Measurements from ENCODE around the gene SCRN2.

Gene SCRN2

GRCh38 chr17:47813512-47814031 is 27.5 kb downstream of the SCRN2 start:
- no peak for TF ChIP-seq CTCF (IDR thresholded peaks at IDR 0.05; ENCODE audit: low read length, missing control alignments)
- no peak overlapping the region for H3K4me3 ChIP-seq (replicated peaks; ENCODE audit: low read depth, low read length)
- DNase-seq (ENCODE audit: low read depth), result no peak

GRCh38 chr17:47813077-47813476 is 28.0 kb downstream of the SCRN2 start:
- H3K4me3 ChIP-seq (replicated peaks; ENCODE audit: low read depth, low read length), result no peak overlapping the region
- no peak for DNase-seq (ENCODE audit: low read depth)
- no peak for TF ChIP-seq CTCF (IDR thresholded peaks at IDR 0.05; ENCODE audit: low read length, missing control alignments)

DNA sequence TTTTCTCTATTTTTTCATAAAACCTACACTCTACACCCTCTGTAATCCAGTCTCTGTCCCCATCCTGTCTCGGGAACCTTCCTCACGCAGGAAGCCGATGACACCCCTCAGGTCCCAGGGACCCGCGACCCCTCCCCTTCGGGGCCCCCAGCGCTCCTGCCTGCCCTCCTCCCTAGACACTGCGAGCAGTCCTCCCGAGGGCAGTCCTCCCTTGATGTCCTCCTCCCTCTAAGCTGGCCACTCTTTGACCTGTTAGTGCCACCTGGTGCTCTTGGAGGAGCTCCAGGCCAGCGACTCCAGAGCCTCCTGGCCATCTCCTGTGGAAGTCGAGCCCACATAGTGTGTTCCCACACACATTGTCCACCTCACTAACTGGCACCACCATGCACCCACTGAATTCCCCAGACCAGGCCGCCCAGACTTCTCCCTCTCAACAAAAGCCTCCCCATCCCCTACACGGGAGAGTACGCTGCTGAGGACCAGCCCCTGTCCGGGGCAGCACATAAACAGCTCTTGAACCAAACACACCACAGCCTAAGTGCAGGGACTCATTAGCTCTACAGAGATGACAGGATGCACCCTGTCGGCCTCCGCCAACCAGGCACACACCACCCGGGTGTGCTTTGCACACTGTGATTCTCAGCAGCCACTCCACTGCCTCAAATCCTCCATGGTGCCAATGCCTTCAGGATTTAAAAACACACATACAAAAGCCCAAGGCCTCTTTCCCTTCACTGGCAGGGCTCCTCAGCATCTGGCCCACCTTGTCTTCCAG is 28.7 kb downstream of the SCRN2 start:
- TF ChIP-seq CTCF (IDR thresholded peaks at IDR 0.05; ENCODE audit: low read length, missing control alignments), result no peak
- H3K4me3 ChIP-seq (replicated peaks; ENCODE audit: low read depth, low read length), result no peak overlapping the region

DNA sequence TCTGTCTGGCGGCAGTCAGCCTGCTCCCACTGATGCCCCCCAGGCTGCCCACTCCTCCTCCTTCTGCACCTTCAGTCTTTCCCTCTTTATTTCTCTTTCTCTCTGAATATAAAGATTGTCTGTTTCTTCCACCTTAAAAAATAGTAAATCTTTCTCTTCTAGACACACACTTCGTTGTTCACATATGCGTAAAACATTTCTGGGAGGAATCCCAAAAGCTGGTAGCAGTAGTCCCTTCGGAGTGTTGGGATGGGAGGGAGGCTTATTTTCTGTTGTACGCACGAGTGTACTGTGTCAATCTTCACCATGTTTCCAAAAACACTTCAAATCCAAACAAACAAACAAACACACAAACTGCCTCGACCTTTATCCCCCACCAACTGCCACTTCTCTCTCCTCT is 29.4 kb downstream of the SCRN2 start:
- no peak for TF ChIP-seq CTCF (IDR thresholded peaks at IDR 0.05; ENCODE audit: low read length, missing control alignments)
- H3K4me3 ChIP-seq (replicated peaks; ENCODE audit: low read depth, low read length), result no peak overlapping the region
- DNase-seq (ENCODE audit: low read depth), result no peak

More for the DNA sequence above, 28.7 kb downstream of the SCRN2 start:
- DNase-seq (ENCODE audit: low read depth), result no peak

GRCh38 chr17:47810901-47811635 is 30.0 kb downstream of the SCRN2 start:
- no peak overlapping the region for H3K4me3 ChIP-seq (replicated peaks; ENCODE audit: low read depth, low read length)
- TF ChIP-seq CTCF (IDR thresholded peaks at IDR 0.05; ENCODE audit: low read length, missing control alignments), result no peak
- DNase-seq (ENCODE audit: low read depth), result no peak

GRCh38 chr17:47810200-47810821 is 30.8 kb downstream of the SCRN2 start:
- H3K4me3 ChIP-seq (replicated peaks; ENCODE audit: low read depth, low read length), result no peak overlapping the region
- DNase-seq (ENCODE audit: low read depth), result peak; percentile 83
- no peak for TF ChIP-seq CTCF (IDR thresholded peaks at IDR 0.05; ENCODE audit: low read length, missing control alignments)

All from fibroblast of pulmonary artery (primary cell).